GM21360 (cell line): Measurements from ENCODE around the gene SPACA4.

Source experiments
- ATAC-seq: cut with Tn5 transposase; IDR thresholded peaks from one replicate; pipeline ENCODE4 v1.9.1; 2021; ENCODE audit warnings: mild to moderate bottlenecking, moderate library complexity; ENCODE audit not compliant: unreplicated experiment

Gene SPACA4

GRCh38 chr19:48646722-48647216, 40.2 kb downstream of the SPACA4 start:
- ATAC-seq, result no peak

- no peak for ATAC-seq
Observed at GRCh38 chr19:48648134-48648533, 41.6 kb downstream of the SPACA4 start.

- ATAC-seq, result no peak
Observed at GRCh38 chr19:48650974-48651682, 44.6 kb downstream of the SPACA4 start.

GRCh38 chr19:48651683-48652048, 45.1 kb downstream of the SPACA4 start:
- no peak for ATAC-seq

- no peak for ATAC-seq
Observed at GRCh38 chr19:48654299-48655059, 47.9 kb downstream of the SPACA4 start.

GRCh38 chr19:48656840-48657474, 50.4 kb downstream of the SPACA4 start:
- ATAC-seq, result no peak
